GM21717 (cell line): ENCODE data around the gene ZNF669.
A peak's percentile ranks its signal among the peaks of the same experiment; 100 is the strongest.
"Not testable (repeated sequence)": the region's sequence is repeated elsewhere in the genome, so short reads cannot be mapped to it uniquely, and the experiment has no call there.

ENCODE experiments used
- ATAC-seq: cut with Tn5 transposase; IDR thresholded peaks from one replicate; pipeline ENCODE4 v1.9.1; 2021; ENCODE audit warnings: mild to moderate bottlenecking, moderate library complexity; ENCODE audit not compliant: unreplicated experiment

The ZNF669 gene

DNA sequence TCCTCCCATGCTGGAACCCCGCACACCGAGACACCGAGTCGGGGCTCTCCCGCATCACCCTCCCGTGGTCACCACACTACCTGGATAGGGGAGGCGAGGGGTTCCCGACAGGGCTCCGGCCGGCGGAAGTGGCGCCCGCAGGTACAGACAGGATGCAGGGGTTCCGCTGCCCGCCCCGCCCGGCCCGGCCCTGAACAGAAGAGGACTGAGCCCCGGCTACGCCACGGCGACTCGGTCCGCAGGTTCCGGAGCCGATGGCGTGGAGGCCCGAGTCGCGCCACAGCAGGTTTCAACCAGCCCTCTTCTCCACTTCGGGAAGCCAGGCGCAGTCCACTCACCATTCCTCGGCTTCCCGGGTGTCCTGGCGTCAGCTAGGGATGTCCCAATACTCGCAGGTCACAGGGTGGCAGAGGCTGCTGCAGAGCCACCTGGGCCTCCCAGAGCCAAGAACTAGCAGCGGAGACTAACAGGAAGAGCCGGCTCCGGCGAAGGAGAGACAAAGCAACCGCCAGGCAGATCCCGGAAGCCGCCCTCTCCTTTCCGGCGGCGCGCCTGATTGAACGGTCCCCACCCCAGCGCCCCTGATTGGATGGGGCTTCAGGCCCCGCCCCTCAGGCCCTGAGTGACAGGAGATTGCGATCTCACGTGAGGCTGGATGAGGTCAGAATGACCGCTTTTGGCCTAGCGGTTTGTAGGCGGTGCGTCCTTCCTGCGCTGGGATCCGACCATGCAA is at the start of gene ZNF669:
Gene ZNF669 (minus strand): TSS at position 498 of the 733 bp plus-strand sequence. CDS start 157 bp downstream, at position 341.
- peak; percentile 100 for ATAC-seq

DNA sequence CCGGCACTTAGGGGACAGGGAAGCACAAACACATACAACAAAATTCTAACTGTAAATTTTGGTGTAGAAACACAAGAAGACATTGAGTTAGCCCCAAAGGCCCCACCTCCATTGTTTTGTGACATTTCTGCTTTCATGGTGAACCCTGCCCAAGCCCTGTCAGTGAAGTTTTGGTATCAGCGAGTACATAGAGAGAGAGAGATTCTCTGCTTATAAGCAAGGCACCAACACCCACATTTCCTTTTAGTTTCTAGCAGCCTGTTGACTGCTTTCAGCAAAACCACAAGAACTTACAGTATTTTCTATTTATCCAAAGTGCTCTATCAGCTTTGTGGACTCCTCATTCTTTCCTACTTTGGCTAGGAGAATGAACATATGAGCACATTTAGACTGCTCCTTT is 43.6 kb upstream of the ZNF669 start:
- ATAC-seq, result no peak

DNA sequence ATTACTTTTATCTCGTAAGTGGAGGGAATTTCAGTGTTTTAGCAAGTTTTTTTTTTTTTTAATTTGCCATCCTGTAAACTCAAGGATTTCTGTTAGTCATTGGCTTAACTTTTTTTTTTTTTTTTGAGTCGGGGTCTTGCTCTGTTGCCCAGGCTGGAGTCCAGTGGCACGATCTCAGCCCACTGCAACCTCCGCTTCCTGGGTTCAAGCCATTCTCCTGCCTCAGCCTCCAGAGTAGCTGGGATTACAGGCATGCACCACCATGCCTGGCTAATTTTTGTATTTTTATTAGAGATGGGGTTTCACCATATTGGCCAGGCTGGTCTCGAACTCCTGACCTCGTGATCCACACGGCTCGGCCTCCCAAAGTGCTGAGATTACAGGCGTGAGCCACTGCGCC is 43.0 kb upstream of the ZNF669 start:
- not testable (repeated sequence) for ATAC-seq

DNA sequence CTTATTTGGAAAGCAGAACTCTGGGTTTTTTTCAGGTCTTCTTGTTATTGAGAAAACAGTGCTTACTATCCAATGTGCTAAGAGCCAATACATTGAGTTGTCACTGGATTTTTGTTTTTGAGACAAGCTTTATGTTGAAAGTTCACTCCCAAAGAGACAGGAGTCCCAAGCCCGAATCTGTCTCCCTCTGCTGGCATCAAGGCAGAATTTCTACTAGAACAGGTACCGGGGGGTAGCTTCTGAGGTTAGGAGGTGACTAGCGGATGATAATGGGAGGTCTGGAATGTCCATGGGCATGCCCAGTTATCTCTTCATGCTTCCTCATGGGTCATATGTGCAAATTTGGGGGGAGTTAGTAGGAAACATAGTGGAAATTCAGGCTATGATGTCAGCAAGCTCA is 42.5 kb upstream of the ZNF669 start:
- ATAC-seq, result no peak

DNA sequence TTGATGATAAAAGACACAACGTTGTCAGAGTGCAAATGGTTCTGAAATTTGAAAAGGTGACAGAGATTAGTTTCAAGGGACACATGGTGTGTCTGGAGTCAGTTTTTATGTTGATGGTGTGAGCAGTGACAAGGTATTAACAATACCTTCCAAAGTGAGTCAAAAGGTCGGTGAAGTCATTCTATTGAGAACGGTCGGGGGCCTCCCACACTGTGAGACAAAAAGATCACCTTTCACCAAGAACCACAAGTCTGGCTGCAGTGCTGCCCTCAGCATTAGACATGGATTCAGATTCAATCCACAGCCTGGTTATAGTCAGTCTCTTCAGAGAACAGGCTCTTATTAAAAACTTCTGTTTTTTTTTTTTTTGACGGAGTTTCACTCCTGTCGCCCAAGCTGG is 41.1 kb upstream of the ZNF669 start:
- ATAC-seq, result no peak

DNA sequence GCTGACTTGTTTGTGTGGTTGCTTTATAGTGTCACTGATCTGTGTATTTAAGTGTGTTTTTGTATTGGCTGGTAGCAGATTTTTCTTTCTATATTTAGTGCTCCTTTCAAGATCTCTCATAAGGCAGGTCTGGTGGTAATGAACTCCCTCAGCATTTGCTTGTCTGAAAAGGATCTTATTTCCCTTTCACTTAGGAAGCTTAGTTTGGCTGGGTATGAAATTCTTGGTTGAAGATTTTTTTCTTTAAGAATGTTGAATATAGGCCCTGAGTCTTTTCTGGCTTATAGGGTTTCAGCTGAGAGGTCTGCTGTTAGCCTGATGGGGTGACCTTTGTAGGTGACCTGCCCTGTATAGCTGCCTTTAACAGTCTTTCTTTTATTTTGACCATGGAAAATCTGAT is 35.4 kb upstream of the ZNF669 start:
- ATAC-seq, result not testable (repeated sequence)

DNA sequence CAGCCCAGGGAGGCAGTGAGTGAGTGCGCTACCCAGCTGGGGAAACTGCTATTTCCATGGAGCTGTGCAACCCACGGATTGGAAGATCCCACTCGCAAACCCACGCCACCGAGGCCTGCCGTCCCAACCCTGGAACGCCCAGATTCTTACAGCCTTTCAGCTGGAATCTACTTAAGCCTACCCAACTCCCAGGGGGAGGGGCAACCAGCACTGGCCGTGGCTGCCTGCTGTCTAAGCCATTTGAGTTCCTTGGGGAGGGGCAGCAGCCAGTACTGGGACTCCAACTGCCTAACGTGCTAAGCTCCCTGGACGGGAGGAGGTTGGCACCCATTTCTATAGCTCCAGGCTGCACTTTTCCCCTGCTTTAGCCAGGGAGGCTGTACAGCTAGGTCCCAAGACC is 27.1 kb upstream of the ZNF669 start:
- no peak for ATAC-seq

DNA sequence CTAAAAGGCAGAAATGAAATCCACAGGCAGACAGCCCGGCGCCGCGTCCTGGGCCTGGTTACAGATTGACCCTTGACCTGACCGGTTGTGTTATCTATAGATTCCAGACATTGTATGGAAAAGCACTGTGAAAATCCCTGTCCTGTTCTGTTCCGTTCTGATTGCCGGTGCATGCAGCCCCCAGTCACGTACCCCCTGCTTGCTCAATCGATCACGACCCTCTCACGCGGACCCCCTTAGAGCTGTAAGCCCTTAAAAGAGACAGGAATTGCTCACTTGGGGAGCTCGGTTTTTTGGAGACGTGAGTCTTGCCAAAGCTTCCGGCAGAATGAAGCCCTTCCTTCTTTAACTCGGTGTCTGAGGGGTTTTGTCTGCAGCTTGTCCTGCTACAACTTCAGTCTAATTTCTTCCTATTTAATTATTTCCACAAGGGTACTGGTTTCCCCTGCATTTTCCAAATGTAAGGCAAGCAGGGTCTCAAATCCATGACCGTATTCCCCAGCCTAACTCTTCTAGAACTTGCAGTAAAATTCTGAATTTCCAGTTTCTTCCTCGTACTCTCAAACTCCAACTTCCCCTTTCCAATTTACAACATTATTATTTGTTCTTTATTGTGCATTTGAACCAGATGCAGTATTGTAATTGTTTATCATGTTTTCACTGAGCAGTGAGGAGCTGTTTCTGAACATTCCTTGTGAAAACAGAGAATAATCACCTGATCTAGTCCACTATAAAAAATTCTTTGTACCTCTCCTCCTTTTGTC is 23.5 kb upstream of the ZNF669 start:
- ATAC-seq, result not testable (repeated sequence)

DNA sequence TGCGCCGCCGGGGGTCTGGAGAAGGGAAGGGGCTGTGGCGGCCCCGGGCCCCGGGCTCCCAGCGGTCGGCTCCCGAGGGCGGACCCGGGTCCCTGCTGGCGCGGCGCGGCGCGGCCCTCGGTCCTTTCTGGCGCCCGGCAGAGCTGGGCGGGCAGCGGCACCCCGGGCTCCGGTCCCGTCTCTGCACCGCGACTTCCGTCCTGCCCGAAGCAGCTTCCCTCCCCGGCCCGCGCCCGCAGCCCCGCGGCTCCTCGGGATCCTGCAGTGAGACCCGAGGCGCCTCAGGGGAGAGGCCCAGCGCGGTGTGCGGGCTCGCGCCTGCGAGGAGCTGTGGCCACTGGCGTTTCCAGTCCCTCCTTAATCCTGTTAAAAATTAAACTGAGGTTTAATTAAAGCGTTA is 22.4 kb upstream of the ZNF669 start:
- ATAC-seq, result peak; percentile 73

DNA sequence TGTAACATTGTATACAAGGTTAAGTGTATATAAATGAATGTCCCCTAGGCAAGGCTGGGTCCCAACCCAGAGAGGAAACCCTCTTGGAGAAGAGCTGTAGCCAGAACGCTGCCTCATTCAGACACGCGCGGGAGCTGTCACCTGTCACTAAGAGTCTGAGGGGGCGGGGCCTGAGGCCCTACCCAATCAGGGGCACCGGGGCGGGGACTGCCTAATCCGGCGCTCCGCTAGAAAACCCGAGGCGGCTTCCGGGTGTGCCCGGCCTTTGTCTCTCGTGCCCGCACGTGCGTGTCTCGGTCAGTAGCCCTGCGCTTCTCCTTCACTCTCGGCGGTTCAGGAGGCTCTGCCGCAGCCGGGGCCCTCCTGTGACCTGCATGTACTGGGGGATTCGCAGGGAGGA is 22.0 kb upstream of the ZNF669 start:
- peak; percentile 99 for ATAC-seq

DNA sequence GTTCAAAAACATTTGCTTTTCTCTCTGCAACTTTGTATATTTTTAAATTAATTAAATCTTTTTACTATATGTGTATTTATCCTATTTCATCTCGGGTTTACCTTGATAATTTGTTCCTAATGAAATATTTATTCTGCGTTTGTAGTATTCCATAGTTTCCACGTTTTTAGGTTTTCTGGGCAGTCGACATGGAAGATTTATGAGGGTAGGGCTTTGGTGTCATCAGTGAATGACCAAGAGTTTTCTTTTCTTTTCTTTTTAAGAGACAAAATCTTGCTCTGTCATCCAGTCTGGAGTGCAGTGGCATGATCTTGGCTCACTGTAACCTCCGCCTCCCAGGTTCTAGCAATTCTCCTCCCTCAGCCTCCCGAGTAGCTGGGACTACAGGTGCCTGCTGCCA is 17.2 kb upstream of the ZNF669 start:
- ATAC-seq, result no peak

DNA sequence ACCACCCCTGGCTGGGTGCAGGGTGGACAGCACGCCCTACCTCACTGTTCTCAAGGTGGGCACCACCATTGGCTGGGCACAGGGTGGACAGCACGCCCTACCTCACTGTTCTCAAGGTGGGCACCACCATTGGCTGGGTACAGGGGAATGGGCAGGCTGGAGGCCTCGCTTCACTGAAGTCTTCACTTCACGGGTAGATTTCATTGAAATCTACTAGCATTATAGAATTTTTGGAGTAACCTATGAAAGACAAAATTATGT is 16.2 kb upstream of the ZNF669 start:
- ATAC-seq, result not testable (repeated sequence)

DNA sequence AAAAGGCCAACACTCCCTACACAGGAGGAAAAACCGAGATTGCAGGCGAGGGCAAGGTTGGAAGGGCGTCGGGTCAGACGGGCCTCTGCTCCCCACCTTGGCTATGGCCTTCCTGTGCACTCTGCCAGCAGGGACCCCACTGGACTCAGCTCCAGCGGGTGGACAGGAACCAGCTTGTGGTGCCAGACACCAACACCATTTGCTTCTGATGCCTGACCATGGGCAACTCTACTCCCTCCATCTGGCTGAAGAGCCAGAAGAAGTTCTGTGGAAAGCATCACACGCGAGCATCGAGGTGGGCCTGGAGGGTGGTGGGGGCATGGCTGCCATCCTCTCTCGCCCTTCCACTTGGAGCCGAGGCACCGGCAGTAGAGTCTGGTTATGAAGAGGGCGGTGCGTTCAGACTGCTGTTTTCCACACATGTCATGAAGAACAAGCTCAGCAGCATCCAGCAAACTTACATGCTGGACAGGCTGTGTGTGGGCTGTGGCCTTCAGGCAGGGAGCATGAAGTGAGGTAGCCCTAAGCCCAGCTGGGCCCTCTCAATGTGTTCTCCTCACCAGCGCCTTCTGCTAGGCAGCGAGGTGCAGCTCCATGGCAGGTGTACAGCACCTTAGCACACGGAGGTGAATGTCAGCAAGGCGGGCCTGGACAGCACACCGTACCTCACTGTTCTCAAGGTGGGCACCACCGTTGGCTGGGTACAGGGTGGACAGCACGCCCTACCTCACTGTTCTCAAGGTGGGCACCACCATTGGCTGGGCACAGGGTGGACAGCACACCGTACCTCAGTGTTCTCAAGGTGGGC is 15.6 kb upstream of the ZNF669 start:
- no peak for ATAC-seq

DNA sequence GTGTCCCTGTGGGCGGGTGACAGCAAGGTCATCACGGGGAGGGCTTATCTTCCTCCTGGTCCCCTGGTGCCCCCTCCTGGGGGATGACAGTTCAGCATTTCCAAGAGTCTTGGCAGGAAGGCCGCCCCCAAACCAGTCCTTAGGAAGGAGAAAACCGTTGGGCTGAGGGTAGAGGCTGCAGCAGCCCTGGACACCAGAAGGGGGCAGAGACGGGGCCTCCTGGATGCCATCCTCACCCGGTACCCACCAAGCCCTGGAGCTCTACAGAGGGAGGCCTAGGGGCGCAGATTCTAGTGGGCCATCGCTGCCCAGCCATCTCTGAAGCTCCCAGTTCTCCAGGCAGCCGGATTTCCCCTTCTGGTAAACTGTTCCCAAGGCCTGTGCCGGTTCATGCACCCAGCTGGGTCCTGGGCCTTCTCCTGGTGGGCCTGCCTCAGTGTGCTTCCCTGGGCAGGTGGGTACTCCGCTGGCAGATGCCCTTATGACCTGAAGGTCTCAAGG is 14.8 kb upstream of the ZNF669 start:
- ATAC-seq, result no peak

DNA sequence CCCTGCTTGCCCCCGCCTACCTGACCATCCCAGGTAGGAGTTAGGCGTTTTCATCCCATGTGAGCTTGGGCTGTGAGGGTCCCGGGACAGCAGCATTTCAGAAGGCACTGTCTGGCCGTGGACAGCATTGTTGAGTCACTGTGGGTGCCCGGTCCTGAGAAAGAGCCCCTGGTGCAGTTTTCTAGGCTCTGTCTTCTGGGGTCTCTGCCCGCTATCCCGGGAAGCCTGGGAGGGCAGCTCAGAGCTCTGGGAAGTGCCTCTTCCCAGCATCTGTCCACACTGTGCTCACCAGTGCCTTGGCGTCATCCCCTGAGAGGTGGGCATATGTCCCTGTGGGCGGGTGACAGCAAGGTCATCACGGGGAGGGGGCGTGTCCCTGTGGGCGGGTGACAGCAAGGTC is 11.4 kb upstream of the ZNF669 start:
- no peak for ATAC-seq

DNA sequence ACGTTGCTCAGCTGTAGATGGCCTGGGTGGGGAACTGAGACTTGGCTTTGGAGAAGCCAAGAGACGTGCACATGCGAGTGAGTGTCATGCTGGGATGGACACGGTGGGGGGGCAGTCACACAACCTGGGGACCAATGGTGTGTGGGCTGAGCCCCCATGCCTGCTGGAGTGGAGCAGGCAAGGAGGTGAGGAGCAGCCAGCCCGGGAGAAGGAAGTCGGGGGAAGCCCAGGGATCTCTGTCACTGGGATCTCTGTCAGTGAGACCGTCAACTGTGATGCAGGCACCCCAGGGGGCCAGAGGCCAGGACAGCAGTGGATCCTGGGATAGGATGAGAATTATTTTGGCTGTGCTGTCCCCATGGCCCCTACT is 11.0 kb upstream of the ZNF669 start:
- ATAC-seq, result no peak

DNA sequence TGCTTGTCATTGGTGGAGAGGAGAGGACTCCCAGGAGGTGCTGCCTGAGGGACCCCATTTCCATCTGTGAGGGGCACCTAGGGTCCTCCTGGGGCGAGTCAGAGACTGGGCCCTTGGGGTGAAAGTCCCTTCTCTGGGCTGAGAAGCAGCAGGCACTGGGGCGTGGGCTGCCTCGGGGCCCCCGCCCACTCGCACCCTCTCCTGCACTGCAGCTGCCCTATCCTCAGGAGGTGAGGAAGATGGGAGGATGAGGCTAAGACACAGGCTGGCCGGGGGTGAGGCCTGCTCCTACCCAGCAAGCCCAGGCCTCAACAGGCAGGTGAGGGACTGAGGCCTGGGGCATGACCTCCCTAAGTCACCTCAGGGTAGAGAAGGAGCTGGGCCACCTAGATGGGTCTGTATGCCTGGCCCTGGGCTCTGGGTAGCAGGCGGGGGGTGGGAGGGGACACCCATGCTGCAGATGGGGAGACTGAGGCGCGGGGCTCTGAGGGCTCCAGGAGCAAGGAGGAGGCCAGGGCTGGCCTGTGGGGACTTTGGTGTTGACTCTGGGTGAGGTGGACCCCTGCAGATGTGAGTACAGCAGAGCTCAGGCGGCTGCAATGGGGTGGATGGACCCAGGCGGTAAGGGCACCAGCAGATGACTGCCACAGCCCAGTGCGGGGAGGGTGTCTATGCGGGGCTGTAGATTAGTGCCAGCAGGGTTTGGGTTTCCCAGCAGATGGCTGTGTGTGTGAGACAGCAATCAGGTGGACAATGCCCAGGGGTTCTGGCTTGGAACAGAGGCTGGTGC is 10.4 kb upstream of the ZNF669 start:
- ATAC-seq, result no peak

DNA sequence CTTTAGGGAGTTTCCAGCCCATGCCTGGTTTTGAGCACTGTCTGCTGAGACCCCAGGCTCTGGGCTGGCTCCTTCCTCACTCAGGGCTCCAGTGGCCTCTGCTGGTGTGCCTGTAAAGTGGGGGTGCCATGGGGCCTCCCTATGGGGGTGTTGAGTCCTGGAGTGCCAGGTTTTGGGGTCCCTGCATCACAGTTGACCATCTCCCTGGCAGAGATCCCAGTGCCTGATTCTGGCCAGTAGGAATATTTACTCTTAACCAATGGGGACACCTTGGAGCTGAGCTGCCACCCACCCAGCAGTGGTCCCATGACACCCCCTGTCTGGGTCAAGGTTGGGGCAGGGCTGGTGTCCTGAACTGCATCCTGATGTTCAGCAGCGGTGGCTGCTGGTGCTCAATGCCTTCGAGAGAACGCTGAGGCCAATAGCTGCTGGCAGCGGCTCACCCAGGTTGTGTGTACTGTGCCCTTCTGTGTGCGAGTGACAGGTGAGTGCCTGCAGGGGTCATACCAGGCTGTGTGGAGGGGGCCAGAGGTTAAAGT is 9.6 kb upstream of the ZNF669 start:
- no peak for ATAC-seq

DNA sequence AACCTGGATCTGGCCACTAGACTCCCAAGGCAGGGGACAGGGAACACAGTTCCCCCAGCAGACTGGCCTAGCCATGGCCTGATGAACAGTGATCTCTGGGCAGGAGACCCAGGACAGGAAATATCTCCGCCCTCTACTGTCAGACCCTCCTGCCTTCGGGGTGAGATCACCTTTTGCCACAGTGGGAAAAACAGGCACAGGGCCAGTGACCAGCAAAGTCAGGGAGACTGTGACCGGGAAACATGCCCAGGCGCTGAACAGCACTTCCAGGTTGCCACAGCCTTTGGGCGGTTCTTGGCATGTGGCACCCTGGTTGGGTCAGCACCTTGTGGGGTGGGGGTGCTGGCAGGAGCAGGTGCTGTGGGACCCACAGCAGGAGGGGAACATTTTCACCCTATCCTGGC is 8.9 kb upstream of the ZNF669 start:
- ATAC-seq, result no peak

DNA sequence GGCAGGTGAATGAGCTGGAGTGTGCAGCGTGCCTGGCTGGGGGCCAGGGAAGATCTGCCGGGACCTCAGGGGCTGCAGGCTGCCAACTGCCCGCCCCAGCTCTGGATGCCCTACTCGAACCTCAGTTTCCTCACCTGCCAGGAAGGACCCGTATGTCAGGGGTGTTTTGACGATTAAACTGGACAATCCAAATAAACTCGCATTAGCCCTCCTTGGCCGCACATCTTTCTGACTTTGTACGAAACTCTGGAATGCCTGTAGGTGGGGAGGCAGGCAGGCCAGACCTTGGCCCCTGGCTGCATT is 8.3 kb upstream of the ZNF669 start:
- no peak for ATAC-seq
